Body of pancreas (tissue), 4 donors: Measurements from ENCODE around the gene TRIM71. TPM values are rescaled to one million over a fixed set of nuclear protein-coding genes. Genes with fewer than 3 reads are reported as not detected.

Source experiments
- ATAC-seq: fragments of 150-250 bp; one replicate; pipeline ENCODE4 v1.9.1; 2016
- DNase-seq, 4 donors: peaks; one replicate each; pipeline ENCODE4 v3.0.0-alpha.2; 2019
- H3K27ac ChIP-seq, 4 donors: fragments of 200-600 bp; sonication (generic); 1 replicate in 3 of 4; 2 replicates in 1 of 4; pipeline versions ENCODE4 v1.5.1 to v1.6.1; 2016 to 2019; ENCODE audit warnings: mild to moderate bottlenecking in 1 of 4, mixed read lengths in 1 of 4, moderate library complexity in 1 of 4
- H3K27me3 ChIP-seq, 2 donors: fragments of 200-600 bp; sonication (generic); one replicate each; pipeline ENCODE4 v1.6.0; 2016; ENCODE audit warnings: mild to moderate bottlenecking in 1 of 2
- H3K36me3 ChIP-seq, 2 donors: fragments of 200-600 bp; sonication (generic); replicated peaks in 1 of 2; 2 replicates each; pipeline ENCODE4 v1.5.1; 2016; ENCODE audit warnings: low read depth in 2 of 2; ENCODE audit not compliant: insufficient read depth in 1 of 2
- H3K4me1 ChIP-seq: fragments of 200-600 bp; sonication (generic); one replicate; pipeline ENCODE4 v1.6.0; 2016
- H3K4me3 ChIP-seq, 2 donors: fragments of 200-600 bp; sonication (generic); 1 replicate in 1 of 2; 2 replicates in 1 of 2; pipeline ENCODE4 v1.5.1; 2016 to 2019
- H3K9me3 ChIP-seq, 3 donors: fragments of 200-600 bp; sonication (generic); 1 replicate in 2 of 3; 2 replicates in 1 of 3; pipeline ENCODE4 v1.5.1; 2016
- CTCF ChIP-seq, 7 experiments: fragments of 450-650 bp in 4 of 7; fragments of 200-600 bp in 3 of 7; sonication (generic) in 3 of 7; IDR thresholded peaks; one replicate each; pipeline ENCODE4 v1.5.1; 2016 to 2019; ENCODE audit warnings: antibody characterized with exemption in 7 of 7
- POLR2A ChIP-seq, 3 donors: fragments of 450-650 bp; IDR thresholded peaks; one replicate each; pipeline ENCODE4 v1.6.1; 2016; ENCODE audit warnings: antibody characterized with exemption in 3 of 3, mild to moderate bottlenecking in 2 of 3
- WGBS, 2 donors: methylation state at CpG; one replicate each; pipeline ENCODE4 v1.1.5; 2017; 5-methylcytosine and 5-hydroxymethylcytosine counted together
- intact Hi-C: fragments of 100-400 bp; cut with DNase I; formaldehyde crosslinking; loops from one replicate; pipeline ENCODE4 v1.15.1; 2023
- total RNA-seq, 2 donors: library from RNA; depleted of rRNA; stranded (reverse); fragments of >200 nt; gene quantifications; one replicate each; pipeline ENCODE4 v1.1.0, GENCODE V29; 2016

The TRIM71 gene
- total RNA-seq, 2 donors from 2014 or later = not detected

- Histone ChIP-seq H3K27ac (no peak overlapping the region), H3K27me3 (no peaks in the 10 kb centered on the region), H3K4me1 (no peaks in the 10 kb centered on the region), H3K9me3 (no peaks in the 10 kb centered on the region), H3K4me3 (no peak overlapping the region), H3K36me3 (no peaks in the 10 kb centered on the region)
- ATAC-seq = no peak
- intact Hi-C loops = no loop called here
- 93 to 95% methylated on average over 10 of the region's 10 CpGs for WGBS, 2 donors
- TF ChIP-seq CTCF (IDR thresholded peaks at IDR 0.05) (no peak), POLR2A (IDR thresholded peaks at IDR 0.05) (no peak)
- no peak for DNase-seq
Observed at GRCh38 chr3:32903953-32904352, 86.2 kb downstream of the TRIM71 start.

GRCh38 chr3:32909999-32910398, 92.2 kb downstream of the TRIM71 start:
- intact Hi-C loops = no loop called here
- WGBS, 2 donors = 86 to 89% methylated on average over 3 of the region's 3 CpGs
- no peaks in the 10 kb centered on the region for H3K27me3 ChIP-seq
- H3K36me3 ChIP-seq = no peaks in the 10 kb centered on the region
- TF ChIP-seq POLR2A (IDR thresholded peaks at IDR 0.05) (no peak), CTCF (IDR thresholded peaks at IDR 0.05) (no peak)
- ATAC-seq (no peak), DNase-seq (no peak)
- no peak overlapping the region for H3K4me3 ChIP-seq
- no peaks in the 10 kb centered on the region for H3K4me1 ChIP-seq
- H3K27ac ChIP-seq = no peak overlapping the region
- no peaks in the 10 kb centered on the region for H3K9me3 ChIP-seq

- ATAC-seq = no peak
- 82 to 87% methylated on average over 2 of the region's 2 CpGs for WGBS, 2 donors
- Histone ChIP-seq H3K36me3 (no peaks in the 10 kb centered on the region), H3K9me3 (no peaks in the 10 kb centered on the region), H3K4me3 (no peak overlapping the region), H3K27ac (no peak overlapping the region), H3K27me3 (no peaks in the 10 kb centered on the region), H3K4me1 (no peaks in the 10 kb centered on the region)
- intact Hi-C loops = no loop called here
- no peak for DNase-seq
- no peak for TF ChIP-seq CTCF (IDR thresholded peaks at IDR 0.05)
- TF ChIP-seq POLR2A (IDR thresholded peaks at IDR 0.05) = no peak
Observed at GRCh38 chr3:32910954-32911353, 93.2 kb downstream of the TRIM71 start.

GRCh38 chr3:32912046-32912445, 94.2 kb downstream of the TRIM71 start:
- Histone ChIP-seq H3K9me3 (no peaks in the 10 kb centered on the region), H3K4me3 (no peak overlapping the region), H3K27ac (no peak overlapping the region), H3K27me3 (no peaks in the 10 kb centered on the region), H3K36me3 (no peaks in the 10 kb centered on the region), H3K4me1 (no peaks in the 10 kb centered on the region)
- DNase-seq (no peak), ATAC-seq (no peak)
- 87 to 89% methylated on average over 1 of the region's 1 CpG for WGBS, 2 donors
- intact Hi-C loops = no loop called here
- no peak for TF ChIP-seq POLR2A (IDR thresholded peaks at IDR 0.05)
- TF ChIP-seq CTCF (IDR thresholded peaks at IDR 0.05) = no peak

- no peak overlapping the region for H3K4me3 ChIP-seq
- TF ChIP-seq CTCF (IDR thresholded peaks at IDR 0.05) = no peak
- no peak for TF ChIP-seq POLR2A (IDR thresholded peaks at IDR 0.05)
- WGBS, 2 donors = 55% methylated on average over 6 to 7 of the region's 7 CpGs
- H3K27ac ChIP-seq = no peak overlapping the region
- no peaks in the 10 kb centered on the region for H3K9me3 ChIP-seq
- H3K36me3 ChIP-seq = no peaks in the 10 kb centered on the region
- intact Hi-C loops = no loop called here
- ATAC-seq (peak; percentile 18), DNase-seq (no peak)
- H3K4me1 ChIP-seq = no peaks in the 10 kb centered on the region
- H3K27me3 ChIP-seq = no peaks in the 10 kb centered on the region
Observed at GRCh38 chr3:32913790-32914446, 96.1 kb downstream of the TRIM71 start.
